Hepatocyte (in vitro differentiated cells): Measurements from ENCODE around the gene PLLP. TPM values are rescaled to one million over a fixed set of nuclear protein-coding genes. Genes with fewer than 3 reads are reported as not detected.

Experiments
- DNase-seq: peaks from one replicate; pipeline ENCODE4 v3.0.0-alpha.2; 2016; ENCODE audit warnings: low spot score
- H2AFZ ChIP-seq: fragments of 200-600 bp; sonication (generic); 2 replicates; pipeline ENCODE4 v1.6.0; 2016; ENCODE audit warnings: antibody characterized with exemption, mild to moderate bottlenecking
- H3K27ac ChIP-seq: fragments of 200-600 bp; sonication (generic); 2 replicates; pipeline ENCODE4 v1.5.1; 2016; ENCODE audit warnings: mild to moderate bottlenecking
- H3K27me3 ChIP-seq: fragments of 200-600 bp; sonication (generic); 2 replicates; pipeline ENCODE4 v1.6.1; 2016
- H3K36me3 ChIP-seq: fragments of 200-600 bp; sonication (generic); replicated peaks from 2 replicates; pipeline ENCODE4 v1.5.1; 2016; ENCODE audit warnings: low read depth; ENCODE audit not compliant: insufficient read depth
- H3K4me1 ChIP-seq: fragments of 200-600 bp; sonication (generic); 2 replicates; pipeline ENCODE4 v1.5.1; 2016; ENCODE audit warnings: mild to moderate bottlenecking, moderate library complexity; ENCODE audit not compliant: insufficient read depth
- H3K4me2 ChIP-seq: fragments of 200-600 bp; sonication (generic); 2 replicates; pipeline ENCODE4 v1.6.0; 2016
- H3K4me3 ChIP-seq: fragments of 200-600 bp; sonication (generic); 2 replicates; pipeline ENCODE4 v1.5.1; 2016; ENCODE audit warnings: mild to moderate bottlenecking
- H3K79me2 ChIP-seq: fragments of 200-600 bp; sonication (generic); 2 replicates; pipeline ENCODE4 v1.6.0; 2017; ENCODE audit warnings: mild to moderate bottlenecking
- H3K9me2 ChIP-seq: fragments of 200-600 bp; sonication (generic); replicated peaks from 2 replicates; pipeline ENCODE4 v1.6.0; 2017; ENCODE audit warnings: mild to moderate bottlenecking; ENCODE audit not compliant: insufficient read depth
- H3K9me3 ChIP-seq: fragments of 200-600 bp; sonication (generic); 2 replicates; pipeline ENCODE4 v1.5.1; 2016; ENCODE audit warnings: low read depth, mild to moderate bottlenecking
- H4K20me1 ChIP-seq: fragments of 200-600 bp; sonication (generic); 2 replicates; pipeline ENCODE4 v1.6.0; 2016; ENCODE audit warnings: mild to moderate bottlenecking; ENCODE audit not compliant: insufficient read depth, poor library complexity, severe bottlenecking
- CTCF ChIP-seq: fragments of 200-600 bp; sonication (generic); IDR thresholded peaks from 2 replicates; pipeline ENCODE4 v1.5.1; 2016; ENCODE audit warnings: antibody characterized with exemption, mild to moderate bottlenecking; ENCODE audit not compliant: poor library complexity
- EZH2 ChIP-seq: fragments of 200-600 bp; sonication (generic); IDR thresholded peaks from 2 replicates; pipeline ENCODE4 v1.6.1; 2016; ENCODE audit warnings: antibody characterized with exemption, mild to moderate bottlenecking, borderline replicate concordance
- EZH2phosphoT487 ChIP-seq: fragments of 200-600 bp; sonication (generic); IDR thresholded peaks from one replicate; pipeline ENCODE4 v1.6.1; 2018; ENCODE audit warnings: antibody characterized with exemption, mild to moderate bottlenecking, low read depth, moderate library complexity; ENCODE audit not compliant: unreplicated experiment, severe bottlenecking
- WGBS: methylation state at CpG from one replicate; pipeline ENCODE4 v1.1.6; 2016; ENCODE audit warnings: low lambda C conversion rate; ENCODE audit errors: missing lambda C conversion rate; 5-methylcytosine and 5-hydroxymethylcytosine counted together
- polyA plus RNA-seq: library from polyadenylated mRNA; unstranded; fragments of >200 nt; fragmentation: Nextera tagmentation; extraction: Ambion mirVana; gene quantifications from 2 replicates; pipeline ENCODE4 v1.2.1, GENCODE V29; 2016
- total RNA-seq: library from RNA; depleted of rRNA; stranded (reverse); fragments of >200 nt; gene quantifications from 2 replicates; pipeline ENCODE4 v1.2.3, GENCODE V29; 2014

The PLLP gene
- total and polyA plus RNA-seq, 2 experiments from 2014 or later: 38.7 to 42.3 TPM

DNA sequence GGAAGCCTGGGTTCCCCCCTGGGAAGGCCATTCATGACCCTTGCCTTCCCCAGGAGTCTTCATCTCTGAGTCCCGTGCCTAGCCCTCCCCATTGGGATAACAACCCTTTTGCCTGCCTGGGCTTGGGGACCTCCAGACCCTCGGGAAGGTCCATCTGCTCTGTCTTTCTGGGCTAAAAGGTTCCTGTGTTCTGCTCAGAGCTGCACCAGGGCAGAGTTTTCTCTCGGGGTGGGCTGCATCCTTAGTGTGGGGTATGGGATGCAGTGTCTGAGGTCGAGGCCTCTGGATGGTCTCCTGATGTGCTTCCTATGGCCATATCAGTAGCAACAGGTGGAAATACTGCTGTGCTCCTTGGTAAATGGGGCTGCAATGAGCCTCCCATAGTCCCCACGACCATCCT lies 22.9 kb upstream of the PLLP start:
- WGBS: 79% methylated on average over 5 of the region's 5 CpGs
- Histone ChIP-seq H3K36me3 (no peaks in the 10 kb centered on the region), H2AFZ (no peak overlapping the region), H3K9me3 (no peaks in the 10 kb centered on the region), H3K9me2 (no peaks in the 10 kb centered on the region), H3K4me2 (no peak overlapping the region), H3K27me3 (no peaks in the 10 kb centered on the region), H4K20me1 (no peaks in the 10 kb centered on the region), H3K4me3 (no peak overlapping the region), H3K79me2 (no peaks in the 10 kb centered on the region), H3K4me1 (peaks cover 12% of the 10 kb centered on the region), H3K27ac (no peak overlapping the region)
- TF ChIP-seq CTCF (no peak), EZH2phosphoT487 (no peak), EZH2 (no peak)
- DNase-seq: no peak

DNA sequence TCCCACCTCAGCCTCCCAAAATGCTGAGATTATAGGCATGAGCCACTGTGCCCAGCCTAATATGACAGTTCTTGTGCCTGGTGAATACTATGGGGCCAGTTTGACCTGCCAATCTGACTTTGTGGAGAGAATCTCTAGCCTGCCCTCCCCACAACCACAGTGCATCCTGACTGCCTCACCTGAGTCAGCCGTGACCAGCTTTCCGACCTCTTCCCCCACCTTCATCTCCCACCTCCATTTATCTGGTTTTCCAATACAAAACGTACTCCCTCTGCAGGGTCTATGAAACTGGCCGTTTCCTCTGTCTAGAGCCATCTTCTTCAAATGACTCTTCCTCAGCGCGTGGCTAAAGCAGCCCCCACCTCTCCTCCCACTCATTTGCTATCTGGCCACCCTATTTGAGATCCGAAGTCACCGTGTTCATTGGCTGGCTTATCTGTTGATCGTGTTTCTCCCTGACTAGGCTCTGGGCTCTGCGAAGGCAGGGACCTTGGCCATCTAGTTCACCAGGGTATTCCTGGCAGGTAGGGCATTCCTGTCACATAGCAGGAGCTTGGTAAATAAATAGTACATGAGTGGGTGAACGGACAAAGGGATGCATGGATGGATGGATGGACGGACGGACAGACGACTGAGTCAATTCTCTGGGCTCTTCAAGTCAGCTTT lies 22.3 kb upstream of the PLLP start:
- Histone ChIP-seq H3K27me3 (no peaks in the 10 kb centered on the region), H3K4me3 (no peak overlapping the region), H3K9me2 (no peaks in the 10 kb centered on the region), H3K4me1 (peaks cover 12% of the 10 kb centered on the region), H3K79me2 (no peaks in the 10 kb centered on the region), H3K4me2 (no peak overlapping the region), H3K36me3 (no peaks in the 10 kb centered on the region), H2AFZ (no peak overlapping the region), H3K27ac (no peak overlapping the region), H3K9me3 (no peaks in the 10 kb centered on the region), H4K20me1 (no peaks in the 10 kb centered on the region)
- WGBS: 78% methylated on average over 14 of the region's 14 CpGs
- DNase-seq: no peak
- TF ChIP-seq EZH2 (no peak), CTCF (no peak), EZH2phosphoT487 (no peak)

DNA sequence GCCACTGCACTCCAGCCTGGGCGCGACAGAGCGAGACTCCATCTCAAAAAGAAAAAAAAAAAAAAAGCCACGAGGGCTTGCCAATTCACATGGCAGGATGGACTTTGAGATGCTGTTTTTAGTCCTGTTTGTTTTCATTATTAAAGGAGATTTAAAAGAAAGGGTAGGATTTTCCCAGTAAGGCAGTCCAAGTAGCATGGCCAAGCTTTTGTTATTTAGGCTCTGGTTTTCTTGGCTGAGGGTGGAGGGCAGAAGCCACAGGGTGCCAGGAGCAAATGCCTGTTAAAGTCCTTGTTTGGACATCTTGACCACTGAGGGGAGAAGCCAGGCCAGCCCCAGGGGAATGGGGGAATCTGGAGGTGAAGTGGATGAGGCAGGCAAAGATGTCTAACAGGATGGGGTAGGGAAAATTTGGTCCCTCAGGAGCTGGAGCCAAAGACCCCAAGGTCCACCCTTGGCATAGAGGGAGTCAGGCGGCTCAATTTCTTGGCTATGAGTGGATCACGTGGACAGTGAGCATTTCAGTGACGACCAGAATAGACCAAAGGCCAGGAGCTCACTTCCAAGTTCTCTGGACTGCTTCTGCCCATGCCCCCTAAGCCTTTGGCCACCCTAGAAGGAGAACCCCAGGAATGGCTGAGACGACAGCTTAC lies 20.8 kb upstream of the PLLP start:
- DNase-seq: no peak
- H3K27me3 ChIP-seq: no peaks in the 10 kb centered on the region
- no peaks in the 10 kb centered on the region for H3K36me3 ChIP-seq
- no peaks in the 10 kb centered on the region for H3K79me2 ChIP-seq
- peak overlapping the region; percentile 95 for H3K27ac ChIP-seq
- H3K9me2 ChIP-seq: no peaks in the 10 kb centered on the region
- H3K4me3 ChIP-seq: no peak overlapping the region
- WGBS: 74% methylated on average over 8 of the region's 8 CpGs
- no peaks in the 10 kb centered on the region for H4K20me1 ChIP-seq
- H3K4me1 ChIP-seq: peaks cover 12% of the 10 kb centered on the region
- TF ChIP-seq CTCF: no peak
- no peak for TF ChIP-seq EZH2phosphoT487
- TF ChIP-seq EZH2: no peak
- no peaks in the 10 kb centered on the region for H3K9me3 ChIP-seq
- peak overlapping the region; percentile 61 for H2AFZ ChIP-seq
- no peak overlapping the region for H3K4me2 ChIP-seq
